GM21390 (cell line): ENCODE results near the gene SRRM2.

Experiments used
- ATAC-seq: cut with Tn5 transposase; IDR thresholded peaks from one replicate; pipeline ENCODE4 v1.9.1; 2021; ENCODE audit not compliant: unreplicated experiment

SRRM2 gene

GRCh38 chr16:2818272-2818876 lies 65.9 kb downstream of the SRRM2 start:
- ATAC-seq = no peak

GRCh38 chr16:2819179-2819938 lies 66.9 kb downstream of the SRRM2 start:
- ATAC-seq = no peak

- no peak for ATAC-seq
Measured at GRCh38 chr16:2819939-2820835, 67.7 kb downstream of the SRRM2 start.
